GM12878 (cell line): ENCODE results near the gene FYB1. TPM values are rescaled to one million over a fixed set of nuclear protein-coding genes. Genes with fewer than 3 reads are reported as not detected.

Experiments used
- ATAC-seq: fragments of 200-7000 bp; cut with Tn5 transposase; 3 replicates; pipeline ENCODE4 v1.9.1; 2020; ENCODE audit warnings: mild to moderate bottlenecking, moderate library complexity
- BruUV-seq: library from RNA; stranded (reverse); fragments of 400-500 nt; replicated peaks from 2 replicates; lab custom pipeline; 2021; lab: Mats Ljungman, UMichigan
- CTCF ChIA-PET: fragments of 300-600 bp; sonication (Branson Sonifier 250); formaldehyde crosslinking; extraction: SDS; loops from one replicate; lab custom pipeline; 2021; ENCODE audit warnings: inconsistent platforms; lab: Yijun Ruan, JAX
- POLR2A ChIA-PET: fragments of 350-600 bp; formaldehyde crosslinking; extraction: SDS; loops from one replicate; lab custom pipeline; 2021; ENCODE audit warnings: inconsistent platforms; lab: Charles Lee
- RAD21 ChIA-PET: fragments of 300-600 bp; sonication (Branson Sonifier 250); formaldehyde crosslinking; loops from one replicate; lab custom pipeline; 2023; ENCODE audit warnings: antibody characterized with exemption; ENCODE audit not compliant: unreplicated experiment; lab: Charles Lee
- SMC1A ChIA-PET: fragments of 300-600 bp; sonication (Branson Sonifier 250); formaldehyde crosslinking; loops from one replicate; lab custom pipeline; 2023; ENCODE audit not compliant: unreplicated experiment, uncharacterized antibody; lab: Charles Lee
- DNase-seq: peaks from one replicate; pipeline ENCODE4 v3.0.0-alpha.2; 2011; ENCODE audit warnings: low read depth, low spot score
- FAIRE-seq: peaks from 3 replicates; lab custom pipeline; 2011; peaks lifted over from hg19 to GRCh38; lab: Jason Lieb, UNC
- H2AFZ ChIP-seq: 2 replicates; pipeline ENCODE4 v1.6.0; 2011; ENCODE audit warnings: low read depth, low read length, control low read depth; ENCODE audit not compliant: control insufficient read depth
- H3K27ac ChIP-seq: 2 replicates; pipeline ENCODE4 v1.5.1; 2011; ENCODE audit warnings: control low read depth; ENCODE audit not compliant: control insufficient read depth, insufficient read depth
- H3K27me3 ChIP-seq, 2 experiments: replicated peaks in 1 of 2; 2 replicates each; pipeline versions ENCODE4 v1.6.0 to v1.6.1; 2011; ENCODE audit warnings: low read length in 1 of 2; ENCODE audit not compliant: control insufficient read depth in 2 of 2, insufficient read depth in 2 of 2
- H3K36me3 ChIP-seq, 2 experiments: 2 replicates each; pipeline ENCODE4 v1.5.1; 2011; ENCODE audit warnings: low read length in 1 of 2; ENCODE audit not compliant: control insufficient read depth in 2 of 2, insufficient read depth in 2 of 2
- H3K4me1 ChIP-seq: 2 replicates; pipeline ENCODE4 v1.6.1; 2011; ENCODE audit warnings: mild to moderate bottlenecking, low read length, moderate library complexity, mixed read lengths; ENCODE audit not compliant: control insufficient read depth, insufficient read depth
- H3K4me2 ChIP-seq: 2 replicates; pipeline ENCODE4 v1.6.0; 2011; ENCODE audit warnings: control low read depth; ENCODE audit not compliant: control insufficient read depth, insufficient read depth
- H3K4me3 ChIP-seq: fragments of 200-600 bp; sonication (generic); 2 replicates; pipeline ENCODE4 v1.5.1; 2016
- H3K79me2 ChIP-seq: 2 replicates; pipeline ENCODE4 v1.6.0; 2011; ENCODE audit warnings: low read length; ENCODE audit not compliant: control insufficient read depth, insufficient read depth
- H3K9ac ChIP-seq: 2 replicates; pipeline ENCODE4 v1.8.0; 2011; ENCODE audit warnings: low read length, control low read depth, mixed read lengths; ENCODE audit not compliant: control insufficient read depth, insufficient read depth
- H3K9me3 ChIP-seq: replicated peaks from 3 replicates; pipeline ENCODE4 v1.5.1; 2011; ENCODE audit warnings: mild to moderate bottlenecking, low read length; ENCODE audit not compliant: control insufficient read depth, insufficient read depth
- H4K20me1 ChIP-seq: 2 replicates; pipeline ENCODE4 v1.6.0; 2011; ENCODE audit not compliant: control insufficient read depth, insufficient read depth
- BCL11A ChIP-seq: IDR thresholded peaks from 2 replicates; pipeline ENCODE4 v1.6.1; 2011; ENCODE audit warnings: low read depth, low read length
- BHLHE40 ChIP-seq, 2 experiments: fragments of 450-650 bp in 1 of 2; IDR thresholded peaks; 2 replicates each; pipeline ENCODE4 v1.6.1; 2011 to 2017; ENCODE audit warnings: low read depth in 2 of 2, borderline replicate concordance in 1 of 2, improper control_type of control experiment in 1 of 2, low read length in 1 of 2, mild to moderate bottlenecking in 1 of 2
- ESRRA ChIP-seq: IDR thresholded peaks from 2 replicates; pipeline ENCODE4 v1.6.1; 2012; ENCODE audit warnings: mild to moderate bottlenecking, low read length, improper control_type of control experiment
- HCFC1 ChIP-seq: fragments of 150-350 bp; IDR thresholded peaks from 2 replicates; pipeline ENCODE4 v1.6.1; 2014; ENCODE audit warnings: low read length
- IRF4 ChIP-seq: IDR thresholded peaks from 2 replicates; pipeline ENCODE4 v1.6.1; 2011; ENCODE audit warnings: low read depth, low read length
- KAT2A ChIP-seq: conservative IDR thresholded peaks from 2 replicates; pipeline ENCODE4 v1.6.1; 2011; ENCODE audit warnings: low read depth, low read length; ENCODE audit not compliant: control insufficient read depth
- KDM1A ChIP-seq: fragments of 200-600 bp; sonication (generic); IDR thresholded peaks from 2 replicates; pipeline ENCODE4 v1.6.1; 2016; ENCODE audit warnings: borderline replicate concordance
- KLF5 ChIP-seq: fragments of 450-650 bp; IDR thresholded peaks from 2 replicates; pipeline ENCODE4 v1.6.1; 2014; ENCODE audit warnings: mild to moderate bottlenecking; ENCODE audit not compliant: partially characterized antibody
- MTA3 ChIP-seq: IDR thresholded peaks from 2 replicates; pipeline ENCODE4 v1.6.1; 2012; ENCODE audit warnings: low read length, inconsistent platforms, borderline replicate concordance
- NBN ChIP-seq: fragments of 450-650 bp; IDR thresholded peaks from 2 replicates; pipeline ENCODE4 v1.6.1; 2016
- POLR2AphosphoS2 ChIP-seq: IDR thresholded peaks from 2 replicates; pipeline ENCODE4 v1.6.1; 2011; ENCODE audit warnings: low read depth, mild to moderate bottlenecking, low read length, improper control_type of control experiment, moderate library complexity
- RAD51 ChIP-seq: fragments of 450-650 bp; IDR thresholded peaks from 2 replicates; pipeline ENCODE4 v1.6.1; 2016; ENCODE audit warnings: moderate library complexity, mild to moderate bottlenecking, inconsistent platforms
- SREBF2 ChIP-seq: IDR thresholded peaks from 2 replicates; pipeline ENCODE4 v1.6.1; 2012; ENCODE audit warnings: mild to moderate bottlenecking, low read length
- STAT1 ChIP-seq: fragments of 450-650 bp; conservative IDR thresholded peaks from 2 replicates; pipeline ENCODE4 v1.6.1; 2014; ENCODE audit warnings: antibody characterized with exemption, mild to moderate bottlenecking
- SUPT20H ChIP-seq: IDR thresholded peaks from 2 replicates; pipeline ENCODE4 v1.6.1; 2011; ENCODE audit warnings: low read depth, mild to moderate bottlenecking, low read length, moderate library complexity, borderline replicate concordance; ENCODE audit not compliant: control insufficient read depth
- ZNF207 ChIP-seq: fragments of 450-650 bp; IDR thresholded peaks from 2 replicates; pipeline ENCODE4 v1.6.1; 2014; ENCODE audit warnings: antibody characterized with exemption, mild to moderate bottlenecking, borderline replicate concordance
- WGBS: methylation state at CpG from one replicate; pipeline ENCODE4 v1.1.6; 2016; ENCODE audit warnings: low lambda C conversion rate; ENCODE audit not compliant: insufficient replicate concordance, insufficient coverage; ENCODE audit errors: missing lambda C conversion rate; 5-methylcytosine and 5-hydroxymethylcytosine counted together
- in situ Hi-C: fragments of 300-500 bp; cut with MboI; formaldehyde crosslinking; loops from 9 replicates; pipeline ENCODE4 v1.14.3; 2018; ENCODE audit warnings: mixed read lengths
- intact Hi-C: fragments of 100-400 bp; cut with micrococcal nuclease; formaldehyde crosslinking; loops from one replicate; pipeline ENCODE4 v1.14.2; 2022; ENCODE audit not compliant: unreplicated experiment
- polyA plus RNA-seq, 11 experiments: library from polyadenylated mRNA; depleted of rRNA in 4 of 11; unstranded in 6 of 11; stranded (reverse) in 5 of 11; fragments of >200 nt; fragmentation: Nextera tagmentation in 4 of 11; fragmentation: Illumina TruSeq in 1 of 11; extraction: Ambion mirVana in 4 of 11; extraction: Trizol in 1 of 11; gene quantifications; 1 replicate in 1 of 11; 2 replicates in 10 of 11; pipeline versions ENCODE4 v1.2.1 to v1.2.3, GENCODE V29; 2011 to 2016; ENCODE audit warnings: inconsistent platforms in 2 of 11, missing spikeins in 2 of 11, low read depth in 1 of 11
- total RNA-seq, 4 experiments: library from RNA; depleted of rRNA in 3 of 4; stranded (reverse); fragments of >200 nt in 3 of 4; fragmentation: Illumina TruSeq in 1 of 4; extraction: Trizol in 1 of 4; gene quantifications; 2 replicates each; pipeline versions ENCODE4 v1.2.1 to v1.2.3, GENCODE V29; 2013 to 2021

Gene FYB1
- total and polyA plus RNA-seq, 10 of the 15 experiments (the other 5 are each of a cell fraction or from before 2014, with no cell fraction given): 0.06 to 4.3 (median 0.25) TPM; not detected in 2

DNA sequence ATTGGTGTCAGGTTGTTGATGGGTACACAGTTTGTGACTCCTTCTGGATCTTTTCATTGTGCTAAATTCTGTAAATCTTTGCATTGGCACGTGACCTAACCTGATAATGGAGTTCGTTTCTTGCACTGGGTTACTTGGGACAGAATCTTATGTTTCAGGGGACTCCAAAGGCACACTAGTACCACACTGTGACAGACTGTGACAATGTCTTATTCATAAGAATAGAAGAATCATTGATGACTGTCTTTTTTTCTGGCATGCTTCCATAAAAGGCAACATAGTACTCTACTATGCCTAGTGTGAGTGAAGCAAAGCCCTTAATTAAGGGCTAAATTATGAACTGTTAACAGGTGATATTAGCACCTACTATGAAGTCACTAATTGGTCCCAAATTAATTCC is 109.8 kb downstream of the FYB1 start:
- SMC1A ChIA-PET: no interaction called here
- ATAC-seq (no peak), FAIRE-seq (no peak), DNase-seq (no peak)
- Histone ChIP-seq H2AFZ (no peak overlapping the region), H3K79me2 (no peaks in the 10 kb centered on the region), H3K9ac (no peak overlapping the region), H3K36me3 (no peaks in the 10 kb centered on the region), H3K9me3 (no peaks in the 10 kb centered on the region), H3K4me2 (no peak overlapping the region), H4K20me1 (no peaks in the 10 kb centered on the region), H3K4me3 (no peak overlapping the region), H3K27me3 (no peaks in the 10 kb centered on the region), H3K4me1 (no peaks in the 10 kb centered on the region), H3K27ac (no peak overlapping the region)
- CTCF ChIA-PET: interaction anchor here (0.6 to 1.2 kb wide), 3 partner anchors 29 to 106 kb away, joined by 3 to 4 read pairs (median 3); no protein-coding TSS in a partner anchor
- TF ChIP-seq POLR2AphosphoS2 (no peak), KLF5 (no peak), KAT2A (no peak), MTA3 (no peak), BHLHE40 (IDR thresholded peaks at IDR 0.05; ENCODE audit: borderline replicate concordance in 1 of 2, low read depth in 2 of 2, low read length in 1 of 2) (peak in 1 of 2 experiments; percentile 37; a peak in 1 of 4 replicates), STAT1 (no peak)
- POLR2A ChIA-PET: no interaction called here
- in situ Hi-C loops: no loop called here
- no TSS peak for BruUV-seq
- intact Hi-C loops: no loop called here
- 2% methylated on average over 2 of the region's 2 CpGs for WGBS
- RAD21 ChIA-PET: no interaction called here

DNA sequence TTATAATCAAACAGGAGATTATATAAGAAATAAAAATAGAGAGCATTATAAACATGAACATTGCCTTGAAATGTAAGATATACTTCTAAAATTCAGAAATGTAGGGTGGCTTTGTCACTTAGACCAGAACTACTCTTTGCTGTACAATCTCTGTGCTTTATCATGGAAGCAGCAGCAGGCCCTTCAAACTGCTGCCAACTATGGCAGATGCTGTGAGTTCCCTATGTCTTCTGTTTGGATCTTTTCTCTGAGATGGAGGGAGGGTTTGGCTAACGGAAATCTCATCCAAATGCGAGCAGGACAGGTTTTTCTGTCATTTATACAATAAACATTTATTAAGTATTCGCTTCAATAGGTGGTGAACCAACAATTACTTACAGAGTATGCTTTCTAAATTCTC is 110.4 kb downstream of the FYB1 start:
- no peak for FAIRE-seq
- no peak for DNase-seq
- no peak for ATAC-seq
- Histone ChIP-seq H3K79me2 (no peaks in the 10 kb centered on the region), H3K4me3 (no peak overlapping the region), H3K27ac (no peak overlapping the region), H3K4me2 (no peak overlapping the region), H3K27me3 (no peaks in the 10 kb centered on the region), H3K4me1 (no peaks in the 10 kb centered on the region), H3K9me3 (no peaks in the 10 kb centered on the region), H2AFZ (no peak overlapping the region), H3K36me3 (no peaks in the 10 kb centered on the region), H4K20me1 (no peaks in the 10 kb centered on the region), H3K9ac (no peak overlapping the region)
- TF ChIP-seq KDM1A: no peak
- TF ChIP-seq RAD51: no peak
- TF ChIP-seq HCFC1: no peak
- TF ChIP-seq ZNF207: no peak
- no peak for TF ChIP-seq IRF4
- no peak for TF ChIP-seq ESRRA
- TF ChIP-seq SREBF2: no peak
- no peak for TF ChIP-seq BCL11A
- no peak for TF ChIP-seq NBN
- no peak for TF ChIP-seq SUPT20H
- SMC1A ChIA-PET: no interaction called here
- WGBS: 0% methylated on average over 3 of the region's 3 CpGs
- intact Hi-C loops: no loop called here
- in situ Hi-C loops: no loop called here
- RAD21 ChIA-PET: no interaction called here
- POLR2A ChIA-PET: no interaction called here
- BruUV-seq: no TSS peak
- CTCF ChIA-PET: interaction anchor here (0.6 to 1.2 kb wide), 3 partner anchors 28 to 105 kb away, joined by 3 to 4 read pairs (median 3); no protein-coding TSS in a partner anchor
